GM10248 (cell line): ENCODE measurements around the gene NUDT3.
"Not testable (repeated sequence)": the region's sequence is repeated elsewhere in the genome, so short reads cannot be mapped to it uniquely, and the experiment has no call there.

ENCODE experiments used
- CTCF ChIA-PET: fragments of 300-600 bp; sonication (Branson Sonifier 250); formaldehyde crosslinking; extraction: SDS; loops from one replicate; lab custom pipeline; 2021; ENCODE audit warnings: antibody characterized with exemption; lab: Yijun Ruan, JAX
- POLR2A ChIA-PET: fragments of 350-650 bp; sonication (Branson Sonifier 250); formaldehyde crosslinking; extraction: SDS; loops from one replicate; lab custom pipeline; 2020; ENCODE audit warnings: antibody characterized with exemption; lab: Yijun Ruan, JAX
- DNase-seq: peaks from one replicate; pipeline ENCODE4 v3.0.0; 2012; ENCODE audit errors: extremely low spot score
- CTCF ChIP-seq: IDR thresholded peaks from 2 replicates; pipeline ENCODE4 v1.5.1; 2012; ENCODE audit warnings: mild to moderate bottlenecking, low read depth; ENCODE audit errors: extremely low read depth, missing control alignments, control extremely low read depth

The NUDT3 gene

GRCh38 chr6:34325633-34326032 is 66.8 kb downstream of the NUDT3 start:
- CTCF ChIA-PET, result interaction anchor here (1.0 to 1.7 kb wide), 5 partner anchors 10 to 130 kb away, joined by 3 to 7 read pairs (median 4); no protein-coding TSS in a partner anchor
- POLR2A ChIA-PET, result no interaction called here
- no peak for TF ChIP-seq CTCF

GRCh38 chr6:34324738-34325444 is 67.6 kb downstream of the NUDT3 start:
- CTCF ChIA-PET, result interaction anchor here (1.1 to 1.7 kb wide), 4 partner anchors 10 to 75 kb away, joined by 3 to 7 read pairs (median 4); no protein-coding TSS in a partner anchor
- POLR2A ChIA-PET, result interaction anchor here (0.5 kb wide), 1 partner anchor 42 kb away, joined by 8 read pairs; no protein-coding TSS in a partner anchor
- DNase-seq, result no peak
- no peak for TF ChIP-seq CTCF

More at GRCh38 chr6:34325633-34326032, 66.8 kb downstream of the NUDT3 start:
- DNase-seq, result no peak

GRCh38 chr6:34324221-34324620 is 68.2 kb downstream of the NUDT3 start:
- DNase-seq, result not testable (repeated sequence)
- POLR2A ChIA-PET, result interaction anchor here (0.6 kb wide), 1 partner anchor 96 kb away, joined by 3 read pairs; no protein-coding TSS in a partner anchor

GRCh38 chr6:34323300-34323699 is 69.2 kb downstream of the NUDT3 start:
- DNase-seq, result no peak
- CTCF ChIA-PET, result interaction anchor here (0.6 to 1.5 kb wide), 3 partner anchors 10 to 20 kb away, joined by 3 read pairs; no protein-coding TSS in a partner anchor
- no peak for TF ChIP-seq CTCF
- POLR2A ChIA-PET, result interaction anchor here (0.6 kb wide), 1 partner anchor 11 kb away, joined by 5 read pairs; no protein-coding TSS in a partner anchor

More at GRCh38 chr6:34324221-34324620, 68.2 kb downstream of the NUDT3 start:
- CTCF ChIA-PET, result interaction anchor here (1.0 to 1.5 kb wide), 2 partner anchors 9 to 18 kb away, joined by 3 read pairs; no protein-coding TSS in a partner anchor

- CTCF ChIA-PET, result interaction anchor here (0.6 kb wide), 1 partner anchor 21 kb away, joined by 3 read pairs; no protein-coding TSS in a partner anchor
- no peak for DNase-seq
- no peak for TF ChIP-seq CTCF
- POLR2A ChIA-PET, result interaction anchor here (0.6 kb wide), 1 partner anchor 10 kb away, joined by 5 read pairs; no protein-coding TSS in a partner anchor
These were observed 69.7 kb downstream of the NUDT3 start for GRCh38 chr6:34322732-34323131.

GRCh38 chr6:34321821-34322220 is 70.6 kb downstream of the NUDT3 start:
- no peak for TF ChIP-seq CTCF
- POLR2A ChIA-PET, result no interaction called here
- CTCF ChIA-PET, result no interaction called here
- no peak for DNase-seq

- CTCF ChIA-PET, result interaction anchor here (0.8 kb wide), 1 partner anchor 8 kb away, joined by 3 read pairs; no protein-coding TSS in a partner anchor
- no peak for DNase-seq
- POLR2A ChIA-PET, result interaction anchor here (0.5 kb wide), 1 partner anchor 11 kb away, joined by 6 read pairs; no protein-coding TSS in a partner anchor
- no peak for TF ChIP-seq CTCF
These were observed 73.0 kb downstream of the NUDT3 start for GRCh38 chr6:34319471-34319885.
